A549 (cell line): ENCODE data around the gene KSR2. TPM values are rescaled to one million over a fixed set of nuclear protein-coding genes. Genes with fewer than 3 reads are reported as not detected.

Experiments used
- ATAC-seq, 2 experiments: fragments of 200-7000 bp in 1 of 2; fragments of >200 bp in 1 of 2; cut with Nextera tagmentation in 1 of 2; cut with Tn5 transposase in 1 of 2; 3 replicates each; pipeline versions ENCODE4 v1.8.0 to v1.9.1; 2018 to 2020; ENCODE audit warnings: mild to moderate bottlenecking in 1 of 2, moderate library complexity in 1 of 2
- CTCF ChIA-PET: fragments of 300-600 bp; sonication (Branson Sonifier 250); formaldehyde crosslinking; extraction: SDS; loops from one replicate; lab custom pipeline; 2021; ENCODE audit warnings: antibody characterized with exemption, inconsistent platforms; lab: Yijun Ruan, JAX
- POLR2A ChIA-PET: fragments of 350-600 bp; formaldehyde crosslinking; extraction: SDS; loops from one replicate; lab custom pipeline; 2021; ENCODE audit warnings: antibody characterized with exemption, inconsistent platforms; lab: Yijun Ruan, JAX
- DNase-seq, 2 experiments: peaks; one replicate each; pipeline versions ENCODE4 v3.0.0 to v3.0.0-alpha.2; 2011 to 2016; ENCODE audit warnings: low read depth in 1 of 2, low spot score in 1 of 2
- FAIRE-seq: peaks from 2 replicates; lab custom pipeline; 2011; peaks lifted over from hg19 to GRCh38; lab: Jason Lieb, UNC
- H3K27ac ChIP-seq, 2 experiments: fragments of >200 bp; sonication (Bioruptor Twin); formaldehyde crosslinking; 3 replicates each; pipeline ENCODE4 v1.5.1; 2016 to 2017
- H3K4me1 ChIP-seq: fragments of >200 bp; sonication (Bioruptor Twin); formaldehyde crosslinking; 3 replicates; pipeline ENCODE4 v1.6.1; 2016
- H3K4me2 ChIP-seq: fragments of >200 bp; sonication (Bioruptor Twin); formaldehyde crosslinking; 3 replicates; pipeline ENCODE4 v1.6.1; 2016
- H3K4me3 ChIP-seq: fragments of >200 bp; sonication (Bioruptor Twin); formaldehyde crosslinking; 3 replicates; pipeline ENCODE4 v1.5.1; 2016
- H3K9me3 ChIP-seq: fragments of >200 bp; sonication (Bioruptor Twin); formaldehyde crosslinking; 3 replicates; pipeline ENCODE4 v1.6.1; 2016
- CBX8 ChIP-seq: fragments of 200-600 bp; sonication (generic); IDR thresholded peaks from 2 replicates; pipeline ENCODE4 v1.6.1; 2016
- CEBPB ChIP-seq, 2 experiments: fragments of >200 bp in 1 of 2; sonication (Bioruptor Twin) in 1 of 2; formaldehyde crosslinking in 1 of 2; IDR thresholded peaks; 2 replicates each; pipeline ENCODE4 v1.6.1; 2012 to 2016
- CHD2 ChIP-seq: fragments of 150-350 bp; IDR thresholded peaks from 2 replicates; pipeline ENCODE4 v1.6.1; 2014; ENCODE audit warnings: low read length; ENCODE audit not compliant: partially characterized antibody
- EHF ChIP-seq: fragments of 250-450 bp; sonication (Bioruptor Pico); IDR thresholded peaks from 2 replicates; pipeline ENCODE4 v1.5.0; 2020; ENCODE audit warnings: mild to moderate bottlenecking
- EP300 ChIP-seq, 2 experiments: fragments of >200 bp; sonication (Bioruptor Twin); formaldehyde crosslinking; IDR thresholded peaks; 2 replicates in 1 of 2; 3 replicates in 1 of 2; pipeline ENCODE4 v1.6.1; 2016 to 2017
- FOSB ChIP-seq: fragments of 250-450 bp; sonication (Bioruptor Pico); IDR thresholded peaks from 2 replicates; pipeline ENCODE4 v1.5.0; 2020; ENCODE audit warnings: mild to moderate bottlenecking, moderate library complexity
- FOSL2 ChIP-seq, 2 experiments: fragments of 450-650 bp in 1 of 2; fragments of >200 bp in 1 of 2; sonication (Bioruptor Twin) in 1 of 2; formaldehyde crosslinking; IDR thresholded peaks; 2 replicates each; pipeline versions ENCODE4 v1.5.0 to v1.6.1; 2016 to 2020; ENCODE audit warnings: mild to moderate bottlenecking in 1 of 2, moderate library complexity in 1 of 2
- GATA3 ChIP-seq: IDR thresholded peaks from 2 replicates; pipeline ENCODE4 v1.6.1; 2012; ENCODE audit warnings: borderline replicate concordance
- HDAC2 ChIP-seq: fragments of 200-600 bp; sonication (generic); IDR thresholded peaks from 2 replicates; pipeline ENCODE4 v1.6.1; 2016
- HEYL ChIP-seq: fragments of 250-450 bp; sonication (Bioruptor Pico); IDR thresholded peaks from 2 replicates; pipeline ENCODE4 v1.8.0; 2021; ENCODE audit warnings: mild to moderate bottlenecking, moderate library complexity
- JUN ChIP-seq, 2 experiments: fragments of >200 bp; sonication (Bioruptor Twin); formaldehyde crosslinking; IDR thresholded peaks; 2 replicates in 1 of 2; 3 replicates in 1 of 2; pipeline ENCODE4 v1.6.1; 2016 to 2017
- JUNB ChIP-seq: fragments of >200 bp; sonication (Bioruptor Twin); formaldehyde crosslinking; IDR thresholded peaks from 2 replicates; pipeline ENCODE4 v1.6.1; 2016
- KDM1A ChIP-seq: fragments of 200-600 bp; sonication (generic); IDR thresholded peaks from 2 replicates; pipeline ENCODE4 v1.6.1; 2016; ENCODE audit warnings: low read depth, mild to moderate bottlenecking
- KDM5A ChIP-seq: fragments of 200-600 bp; sonication (generic); IDR thresholded peaks from 2 replicates; pipeline ENCODE4 v1.6.1; 2016; ENCODE audit warnings: antibody characterized with exemption, mild to moderate bottlenecking
- MAFK ChIP-seq: fragments of 450-650 bp; IDR thresholded peaks from 2 replicates; pipeline ENCODE4 v1.6.1; 2014; ENCODE audit not compliant: partially characterized antibody
- MAZ ChIP-seq: fragments of 150-350 bp; IDR thresholded peaks from 2 replicates; pipeline ENCODE4 v1.6.1; 2014; ENCODE audit warnings: antibody characterized with exemption, low read depth, low read length, borderline replicate concordance
- NFE2L2 ChIP-seq: fragments of 150-350 bp; conservative IDR thresholded peaks from 2 replicates; pipeline ENCODE4 v1.6.1; 2014; ENCODE audit warnings: low read length
- NPAS2 ChIP-seq: fragments of 250-450 bp; sonication (Bioruptor Pico); IDR thresholded peaks from 2 replicates; pipeline ENCODE4 v1.8.0; 2022; ENCODE audit warnings: mild to moderate bottlenecking, moderate library complexity, borderline replicate concordance
- NR3C1 ChIP-seq: fragments of >200 bp; sonication (Bioruptor Twin); formaldehyde crosslinking; IDR thresholded peaks from 3 replicates; pipeline ENCODE4 v1.6.1; 2017
- POLR2AphosphoS2 ChIP-seq: conservative IDR thresholded peaks from 2 replicates; pipeline ENCODE4 v1.6.1; 2012; ENCODE audit warnings: low read length, improper control_type of control experiment, inconsistent platforms
- RAD21 ChIP-seq, 2 experiments: fragments of >200 bp in 1 of 2; sonication (Bioruptor Twin) in 1 of 2; formaldehyde crosslinking in 1 of 2; IDR thresholded peaks in 1 of 2; conservative IDR thresholded peaks in 1 of 2; 2 replicates in 1 of 2; 3 replicates in 1 of 2; pipeline ENCODE4 v1.6.1; 2012 to 2018; ENCODE audit warnings: inconsistent platforms in 1 of 2
- RCOR1 ChIP-seq: fragments of 150-350 bp; IDR thresholded peaks from 2 replicates; pipeline ENCODE4 v1.6.1; 2014; ENCODE audit warnings: antibody characterized with exemption, low read length, low read depth
- SREBF2 ChIP-seq: fragments of 450-650 bp; IDR thresholded peaks from 2 replicates; pipeline ENCODE4 v1.6.1; 2014; ENCODE audit warnings: mild to moderate bottlenecking, moderate library complexity
- TFCP2L1 ChIP-seq: fragments of 250-450 bp; sonication (Bioruptor Pico); IDR thresholded peaks from 2 replicates; pipeline ENCODE4 v1.5.0; 2021; ENCODE audit warnings: mild to moderate bottlenecking
- TP53 ChIP-seq: fragments of 250-450 bp; sonication (Bioruptor Pico); IDR thresholded peaks from 2 replicates; pipeline ENCODE4 v1.5.0; 2021; ENCODE audit warnings: mild to moderate bottlenecking, moderate library complexity
- ZC3H11A ChIP-seq: fragments of 450-650 bp; IDR thresholded peaks from 2 replicates; pipeline ENCODE4 v1.6.1; 2014; ENCODE audit warnings: antibody characterized with exemption, mild to moderate bottlenecking
- ZNF302 ChIP-seq: fragments of 250-450 bp; sonication (Bioruptor Pico); IDR thresholded peaks from 2 replicates; pipeline ENCODE4 v1.9.0; 2021; ENCODE audit warnings: inconsistent platforms, mild to moderate bottlenecking, moderate library complexity
- WGBS: methylation state at CpG from one replicate; pipeline ENCODE4 v1.1.6; 2017; ENCODE audit errors: missing lambda C conversion rate; 5-methylcytosine and 5-hydroxymethylcytosine counted together
- polyA plus RNA-seq, 4 experiments: library from polyadenylated mRNA; depleted of rRNA in 3 of 4; stranded (reverse); fragments of >200 nt; fragmentation: RNase III in 1 of 4; extraction: RNeasy Plus Mini Kit Qiagen cat#74134 plus additional on column Dnase treatment in 1 of 4; gene quantifications; 2 replicates in 3 of 4; 3 replicates in 1 of 4; pipeline ENCODE4 v1.2.3, GENCODE V29; 2011 to 2017
- TF ChIP-seq, protein P1 (sequence below): fragments of 250-450 bp; sonication (Bioruptor Pico); IDR thresholded peaks from 2 replicates; pipeline ENCODE4 v1.5.0; 2021; ENCODE audit warnings: mild to moderate bottlenecking, moderate library complexity, borderline replicate concordance
- TF ChIP-seq, protein P2 (sequence below): IDR thresholded peaks from 2 replicates; pipeline ENCODE4 v1.6.1; 2012; ENCODE audit warnings: low read depth, borderline replicate concordance
- TF ChIP-seq, protein P3 (sequence below): fragments of 150-350 bp; IDR thresholded peaks from 2 replicates; pipeline ENCODE4 v1.6.1; 2014; ENCODE audit warnings: low read depth, mild to moderate bottlenecking, low read length
- TF ChIP-seq, protein P4 (sequence below): fragments of 250-450 bp; sonication (Bioruptor Pico); IDR thresholded peaks from 2 replicates; pipeline ENCODE4 v1.5.0; 2020; ENCODE audit warnings: low read depth, mild to moderate bottlenecking, moderate library complexity
- TF ChIP-seq, protein P5 (sequence below): IDR thresholded peaks from 2 replicates; pipeline ENCODE4 v1.6.1; 2012
- TF ChIP-seq, protein P6 (sequence below): fragments of >200 bp; sonication (Bioruptor Twin); formaldehyde crosslinking; IDR thresholded peaks from 3 replicates; pipeline ENCODE4 v1.6.1; 2016

Gene KSR2
- polyA plus RNA-seq, 2 of the 4 experiments (the other 2 are of a cell fraction) = 0.37 to 1.2 TPM

DNA sequence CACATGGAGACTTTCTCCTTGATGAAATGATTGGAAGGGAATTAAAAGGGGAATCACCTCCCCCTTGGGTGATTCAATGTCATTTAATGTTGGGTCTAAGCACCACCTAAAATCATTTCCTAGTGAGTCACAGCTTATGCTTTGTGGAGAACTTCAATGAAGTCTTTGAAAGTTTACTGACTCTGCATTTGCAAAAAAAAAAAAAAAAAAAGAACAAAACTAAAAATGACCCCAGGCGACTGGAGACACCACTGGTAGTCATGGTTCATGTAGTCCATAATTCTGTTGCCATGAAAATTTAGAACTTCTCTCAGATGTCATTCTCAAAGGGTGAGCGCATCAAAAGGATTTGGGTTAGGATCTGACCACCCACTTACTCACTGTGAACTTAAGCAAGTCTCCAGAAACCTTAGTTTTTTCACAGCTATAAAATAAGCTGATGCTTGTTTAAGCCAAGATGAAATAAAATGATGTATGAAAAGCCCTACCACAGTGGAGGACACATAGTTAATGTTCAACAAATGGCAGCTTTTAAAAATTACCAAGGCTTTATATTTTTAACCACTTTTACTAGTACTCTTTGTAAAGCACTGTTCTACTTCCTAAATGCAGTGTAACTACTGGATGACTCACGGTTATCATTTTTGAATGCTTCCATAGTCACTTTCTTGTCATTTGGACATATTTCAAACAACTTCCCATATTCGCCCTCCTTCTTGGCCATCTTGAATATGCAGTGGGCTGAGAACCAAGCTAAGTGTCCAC lies 18.1 kb upstream of the KSR2 start:
- CTCF ChIA-PET = interaction anchor here (0.6 to 1.3 kb wide), 7 partner anchors 45 to 901 kb away, joined by 3 to 7 read pairs (median 3); no protein-coding TSS in a partner anchor
- WGBS = 7% methylated on average over 4 of the region's 4 CpGs
- no peak for TF ChIP-seq EHF (CRISPR knock-in tag)
- TF ChIP-seq CEBPB (IDR thresholded peaks at IDR 0.05) = 0 out of 4 replicates have a peak, but pooled peaks of 1 of the 2 experiments have one; percentile 4
- TF ChIP-seq, protein P1, sequence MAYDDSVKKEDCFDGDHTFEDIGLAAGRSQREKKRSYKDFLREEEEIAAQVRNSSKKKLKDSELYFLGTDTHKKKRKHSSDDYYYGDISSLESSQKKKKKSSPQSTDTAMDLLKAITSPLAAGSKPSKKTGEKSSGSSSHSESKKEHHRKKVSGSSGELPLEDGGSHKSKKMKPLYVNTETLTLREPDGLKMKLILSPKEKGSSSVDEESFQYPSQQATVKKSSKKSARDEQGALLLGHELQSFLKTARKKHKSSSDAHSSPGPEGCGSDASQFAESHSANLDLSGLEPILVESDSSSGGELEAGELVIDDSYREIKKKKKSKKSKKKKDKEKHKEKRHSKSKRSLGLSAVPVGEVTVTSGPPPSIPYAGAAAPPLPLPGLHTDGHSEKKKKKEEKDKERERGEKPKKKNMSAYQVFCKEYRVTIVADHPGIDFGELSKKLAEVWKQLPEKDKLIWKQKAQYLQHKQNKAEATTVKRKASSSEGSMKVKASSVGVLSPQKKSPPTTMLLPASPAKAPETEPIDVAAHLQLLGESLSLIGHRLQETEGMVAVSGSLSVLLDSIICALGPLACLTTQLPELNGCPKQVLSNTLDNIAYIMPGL (CRISPR knock-in tag) = no peak
- no peak for TF ChIP-seq RAD21 (conservative IDR thresholded peaks at IDR 0.05 in 1 of 2, IDR thresholded peaks at IDR 0.05 in 1 of 2)
- TF ChIP-seq JUN (IDR thresholded peaks at IDR 0.05) = peak; percentile 30 to 33; a peak in 2 of 5 replicates
- TF ChIP-seq, protein P2, sequence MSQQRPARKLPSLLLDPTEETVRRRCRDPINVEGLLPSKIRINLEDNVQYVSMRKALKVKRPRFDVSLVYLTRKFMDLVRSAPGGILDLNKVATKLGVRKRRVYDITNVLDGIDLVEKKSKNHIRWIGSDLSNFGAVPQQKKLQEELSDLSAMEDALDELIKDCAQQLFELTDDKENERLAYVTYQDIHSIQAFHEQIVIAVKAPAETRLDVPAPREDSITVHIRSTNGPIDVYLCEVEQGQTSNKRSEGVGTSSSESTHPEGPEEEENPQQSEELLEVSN = no peak
- no peak for TF ChIP-seq CHD2
- no peak for TF ChIP-seq HDAC2
- TF ChIP-seq ZC3H11A = no peak
- peak; percentile 80 for TF ChIP-seq JUNB
- TF ChIP-seq, protein P3, sequence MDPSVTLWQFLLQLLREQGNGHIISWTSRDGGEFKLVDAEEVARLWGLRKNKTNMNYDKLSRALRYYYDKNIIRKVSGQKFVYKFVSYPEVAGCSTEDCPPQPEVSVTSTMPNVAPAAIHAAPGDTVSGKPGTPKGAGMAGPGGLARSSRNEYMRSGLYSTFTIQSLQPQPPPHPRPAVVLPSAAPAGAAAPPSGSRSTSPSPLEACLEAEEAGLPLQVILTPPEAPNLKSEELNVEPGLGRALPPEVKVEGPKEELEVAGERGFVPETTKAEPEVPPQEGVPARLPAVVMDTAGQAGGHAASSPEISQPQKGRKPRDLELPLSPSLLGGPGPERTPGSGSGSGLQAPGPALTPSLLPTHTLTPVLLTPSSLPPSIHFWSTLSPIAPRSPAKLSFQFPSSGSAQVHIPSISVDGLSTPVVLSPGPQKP = no peak
- no peak for TF ChIP-seq ZNF302
- TF ChIP-seq RCOR1 = no peak
- peak in 1 of 2 experiments; percentile 13; a peak in 1 of 5 replicates for TF ChIP-seq EP300 (IDR thresholded peaks at IDR 0.05)
- TF ChIP-seq GATA3 = peak; percentile 19; the same call in 1 of the 2 replicates
- TF ChIP-seq, protein P4, sequence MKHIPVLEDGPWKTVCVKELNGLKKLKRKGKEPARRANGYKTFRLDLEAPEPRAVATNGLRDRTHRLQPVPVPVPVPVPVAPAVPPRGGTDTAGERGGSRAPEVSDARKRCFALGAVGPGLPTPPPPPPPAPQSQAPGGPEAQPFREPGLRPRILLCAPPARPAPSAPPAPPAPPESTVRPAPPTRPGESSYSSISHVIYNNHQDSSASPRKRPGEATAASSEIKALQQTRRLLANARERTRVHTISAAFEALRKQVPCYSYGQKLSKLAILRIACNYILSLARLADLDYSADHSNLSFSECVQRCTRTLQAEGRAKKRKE (CRISPR knock-in tag) = no peak
- TF ChIP-seq CBX8 = no peak
- no peak for TF ChIP-seq NPAS2 (CRISPR knock-in tag)
- no peak for TF ChIP-seq NR3C1
- TF ChIP-seq FOSB (CRISPR knock-in tag) = no peak
- peak; percentile 41; the same call in 1 of the 2 replicates for TF ChIP-seq FOSL2 (IDR thresholded peaks at IDR 0.05)
- peak; percentile 45 for TF ChIP-seq FOSL2 (CRISPR knock-in tag; IDR thresholded peaks at IDR 0.05)
- TF ChIP-seq NFE2L2 = no peak
- no peak for TF ChIP-seq HEYL
- TF ChIP-seq, protein P5, sequence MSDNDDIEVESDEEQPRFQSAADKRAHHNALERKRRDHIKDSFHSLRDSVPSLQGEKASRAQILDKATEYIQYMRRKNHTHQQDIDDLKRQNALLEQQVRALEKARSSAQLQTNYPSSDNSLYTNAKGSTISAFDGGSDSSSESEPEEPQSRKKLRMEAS = no peak
- no peak for TF ChIP-seq TP53 (CRISPR knock-in tag)
- no peak for TF ChIP-seq KDM5A
- no peak for TF ChIP-seq MAZ
- TF ChIP-seq SREBF2 = no peak
- no peak for TF ChIP-seq POLR2AphosphoS2
- TF ChIP-seq MAFK = no peak
- TF ChIP-seq TFCP2L1 (CRISPR knock-in tag) = no peak
- TF ChIP-seq KDM1A = no peak
- TF ChIP-seq, protein P6, sequence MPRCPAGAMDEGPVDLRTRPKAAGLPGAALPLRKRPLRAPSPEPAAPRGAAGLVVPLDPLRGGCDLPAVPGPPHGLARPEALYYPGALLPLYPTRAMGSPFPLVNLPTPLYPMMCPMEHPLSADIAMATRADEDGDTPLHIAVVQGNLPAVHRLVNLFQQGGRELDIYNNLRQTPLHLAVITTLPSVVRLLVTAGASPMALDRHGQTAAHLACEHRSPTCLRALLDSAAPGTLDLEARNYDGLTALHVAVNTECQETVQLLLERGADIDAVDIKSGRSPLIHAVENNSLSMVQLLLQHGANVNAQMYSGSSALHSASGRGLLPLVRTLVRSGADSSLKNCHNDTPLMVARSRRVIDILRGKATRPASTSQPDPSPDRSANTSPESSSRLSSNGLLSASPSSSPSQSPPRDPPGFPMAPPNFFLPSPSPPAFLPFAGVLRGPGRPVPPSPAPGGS = peak; percentile 28; the same call in 1 of the 3 replicates
- peak; percentile 57 to 81 for DNase-seq
- ATAC-seq = peak; percentile 83 to 96
- Histone ChIP-seq H3K4me2 (peak overlapping the region; percentile 57), H3K27ac (peak overlapping the region; percentile 49 to 80), H3K4me3 (no peak overlapping the region), H3K4me1 (peaks cover 28% of the 10 kb centered on the region), H3K9me3 (no peaks in the 10 kb centered on the region)
- no peak for FAIRE-seq
- POLR2A ChIA-PET = no interaction called here
